ENCODE results near the gene SPTBN1.

Gene SPTBN1

GRCh38 chr2:54577035-54577434, 120.9 kb downstream of the SPTBN1 start:
- no peak for TF ChIP-seq CTCF (conservative IDR thresholded peaks at IDR 0.05; ENCODE audit: low read length)
- no peak overlapping the region for H3K4me3 ChIP-seq (ENCODE audit: low read length)
- DNase-seq (ENCODE audit: low read depth) = no peak

- no peak for DNase-seq (ENCODE audit: low read depth)
- TF ChIP-seq CTCF (conservative IDR thresholded peaks at IDR 0.05; ENCODE audit: low read length) = no peak
- no peak overlapping the region for H3K4me3 ChIP-seq (ENCODE audit: low read length)
Measured at GRCh38 chr2:54577944-54578647, 122.0 kb downstream of the SPTBN1 start.

GRCh38 chr2:54578648-54579045, 122.5 kb downstream of the SPTBN1 start:
- DNase-seq (ENCODE audit: low read depth) = no peak
- no peak for TF ChIP-seq CTCF (conservative IDR thresholded peaks at IDR 0.05; ENCODE audit: low read length)
- H3K4me3 ChIP-seq (ENCODE audit: low read length) = no peak overlapping the region

- no peak for TF ChIP-seq CTCF (conservative IDR thresholded peaks at IDR 0.05; ENCODE audit: low read length)
- DNase-seq (ENCODE audit: low read depth) = no peak
- H3K4me3 ChIP-seq (ENCODE audit: low read length) = no peak overlapping the region
Measured at GRCh38 chr2:54579061-54579681, 123.0 kb downstream of the SPTBN1 start.

- no peak for DNase-seq (ENCODE audit: low read depth)
- no peak overlapping the region for H3K4me3 ChIP-seq (ENCODE audit: low read length)
- no peak for TF ChIP-seq CTCF (conservative IDR thresholded peaks at IDR 0.05; ENCODE audit: low read length)
Measured at GRCh38 chr2:54579682-54580620, 123.8 kb downstream of the SPTBN1 start.

- no peak for DNase-seq (ENCODE audit: low read depth)
- no peak overlapping the region for H3K4me3 ChIP-seq (ENCODE audit: low read length)
- no peak for TF ChIP-seq CTCF (conservative IDR thresholded peaks at IDR 0.05; ENCODE audit: low read length)
Measured at GRCh38 chr2:54581326-54582039, 125.4 kb downstream of the SPTBN1 start.
